Tibial nerve (tissue), 4 donors: ENCODE results near the gene LTBP3. TPM values are rescaled to one million over a fixed set of nuclear protein-coding genes. Genes with fewer than 3 reads are reported as not detected.

ENCODE experiments used
- DNase-seq, 2 donors: peaks; one replicate each; pipeline ENCODE4 v3.0.0-alpha.2; 2019; ENCODE audit warnings: low spot score in 2 of 2
- H3K27ac ChIP-seq, 4 donors: fragments of 200-600 bp; sonication (generic) in 3 of 4; one replicate each; pipeline ENCODE4 v1.5.1; 2017 to 2019; ENCODE audit warnings: mild to moderate bottlenecking in 1 of 4
- H3K27me3 ChIP-seq, 2 donors: fragments of 200-600 bp; sonication (generic) in 1 of 2; one replicate each; pipeline versions ENCODE4 v1.5.1 to v1.6.0; 2017 to 2019
- H3K36me3 ChIP-seq, 3 donors: fragments of 200-600 bp; sonication (generic); one replicate each; pipeline ENCODE4 v1.5.1; 2018 to 2019
- H3K4me1 ChIP-seq, 4 donors: fragments of 200-600 bp; sonication (generic) in 3 of 4; one replicate each; pipeline ENCODE4 v1.5.1; 2017 to 2019
- H3K4me3 ChIP-seq, 4 donors: fragments of 200-600 bp; sonication (generic) in 3 of 4; one replicate each; pipeline ENCODE4 v1.5.1; 2017 to 2019; ENCODE audit warnings: mild to moderate bottlenecking in 1 of 4, moderate library complexity in 1 of 4
- H3K9me3 ChIP-seq, 4 donors: fragments of 200-600 bp; sonication (generic) in 3 of 4; one replicate each; pipeline ENCODE4 v1.5.1; 2017 to 2019
- EP300 ChIP-seq, 2 donors: sonication (generic); formaldehyde crosslinking; IDR thresholded peaks; one replicate each; pipeline ENCODE4 v1.6.1; 2017; ENCODE audit warnings: antibody characterized with exemption in 2 of 2, mild to moderate bottlenecking in 1 of 2
- POLR2A ChIP-seq, 2 donors: fragments of 450-650 bp; IDR thresholded peaks; one replicate each; pipeline ENCODE4 v1.6.1; 2017; ENCODE audit warnings: antibody characterized with exemption in 2 of 2, mild to moderate bottlenecking in 2 of 2, moderate library complexity in 2 of 2
- WGBS, 2 donors: methylation state at CpG; one replicate each; pipeline ENCODE4 v1.1.5; 2018; 5-methylcytosine and 5-hydroxymethylcytosine counted together
- total RNA-seq, 4 donors: library from RNA; depleted of rRNA; stranded (reverse); fragments of >200 nt; gene quantifications; one replicate each; pipeline ENCODE4 v1.1.0, GENCODE V29; 2016
- TF ChIP-seq, protein P1 (sequence below), 5 experiments: fragments of 200-600 bp in 3 of 5; fragments of 450-650 bp in 2 of 5; sonication (generic) in 3 of 5; IDR thresholded peaks; one replicate each; pipeline ENCODE4 v1.5.1; 2016 to 2019; ENCODE audit warnings: antibody characterized with exemption in 5 of 5, mild to moderate bottlenecking in 3 of 5, moderate library complexity in 2 of 5

The LTBP3 gene
- total RNA-seq, 4 donors from 2014 or later: 236 to 476 (median 386) TPM

DNA sequence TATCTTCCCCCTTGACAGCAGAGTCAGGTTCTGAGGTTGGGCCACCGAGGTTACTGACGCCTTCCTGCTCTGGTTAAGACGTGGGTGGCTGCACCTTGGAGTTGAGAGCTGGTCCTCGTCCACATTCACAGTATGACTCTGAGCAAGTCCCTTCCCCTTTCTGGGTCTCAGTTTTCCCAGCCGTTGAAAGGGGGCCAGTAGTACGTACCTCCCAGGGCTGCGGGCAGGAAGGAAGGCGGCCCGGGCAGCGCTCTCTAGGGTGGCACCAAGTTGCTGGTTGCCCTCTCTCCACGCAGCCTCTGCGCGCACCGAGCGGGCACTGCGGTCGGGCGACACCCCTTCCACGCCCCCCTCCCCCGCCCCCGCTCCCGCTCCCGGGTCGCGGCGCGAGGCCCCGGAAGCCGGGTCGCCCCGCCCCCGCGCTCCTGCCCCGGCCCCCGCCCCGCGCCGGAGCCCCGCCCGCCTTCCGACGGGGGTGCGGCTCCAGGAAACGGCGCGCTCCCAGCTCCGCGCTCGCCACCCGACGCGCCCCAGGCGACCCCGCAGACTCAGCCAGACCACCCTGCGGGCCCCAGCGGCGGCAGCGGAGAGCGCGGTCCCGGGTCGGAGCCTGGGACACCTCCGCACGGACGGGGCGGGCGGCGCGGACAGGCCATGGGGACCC lies 17.5 kb upstream of the LTBP3 start, which contains the start of gene EHBP1L1:
Gene EHBP1L1, plus strand, starts transcription at position 486 of the 664 bp plus-strand sequence. CDS start 250 bp downstream, outside the sequence.
- Histone ChIP-seq H3K27ac (peak within 1 kb of the TSS; percentile 75 to 95 (median 94)), H3K9me3 (no peaks in the 10 kb centered on the region), H3K4me3 (peak within 1 kb of the TSS; percentile 53 to 81 (median 60)), H3K27me3 (no peaks in the 10 kb centered on the region), H3K4me1 (peaks cover 0 to 75% (median 63%) of the 10 kb centered on the region in 4 donors), H3K36me3 (peaks cover 2 to 19% (median 11%) of the 10 kb centered on the region in 3 donors)
- peak in 1 of 2 donors; percentile 49 for DNase-seq
- 0 to 10% methylated on average over 3 to 40 of the region's 69 CpGs for WGBS, 2 donors
- no peak for TF ChIP-seq EP300 (IDR thresholded peaks at IDR 0.05)
- TF ChIP-seq, protein P1, sequence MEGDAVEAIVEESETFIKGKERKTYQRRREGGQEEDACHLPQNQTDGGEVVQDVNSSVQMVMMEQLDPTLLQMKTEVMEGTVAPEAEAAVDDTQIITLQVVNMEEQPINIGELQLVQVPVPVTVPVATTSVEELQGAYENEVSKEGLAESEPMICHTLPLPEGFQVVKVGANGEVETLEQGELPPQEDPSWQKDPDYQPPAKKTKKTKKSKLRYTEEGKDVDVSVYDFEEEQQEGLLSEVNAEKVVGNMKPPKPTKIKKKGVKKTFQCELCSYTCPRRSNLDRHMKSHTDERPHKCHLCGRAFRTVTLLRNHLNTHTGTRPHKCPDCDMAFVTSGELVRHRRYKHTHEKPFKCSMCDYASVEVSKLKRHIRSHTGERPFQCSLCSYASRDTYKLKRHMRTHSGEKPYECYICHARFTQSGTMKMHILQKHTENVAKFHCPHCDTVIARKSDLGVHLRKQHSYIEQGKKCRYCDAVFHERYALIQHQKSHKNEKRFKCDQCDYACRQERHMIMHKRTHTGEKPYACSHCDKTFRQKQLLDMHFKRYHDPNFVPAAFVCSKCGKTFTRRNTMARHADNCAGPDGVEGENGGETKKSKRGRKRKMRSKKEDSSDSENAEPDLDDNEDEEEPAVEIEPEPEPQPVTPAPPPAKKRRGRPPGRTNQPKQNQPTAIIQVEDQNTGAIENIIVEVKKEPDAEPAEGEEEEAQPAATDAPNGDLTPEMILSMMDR (IDR thresholded peaks at IDR 0.05): no peak
- TF ChIP-seq POLR2A (IDR thresholded peaks at IDR 0.05): peak in 1 of 2 donors; percentile 31

DNA sequence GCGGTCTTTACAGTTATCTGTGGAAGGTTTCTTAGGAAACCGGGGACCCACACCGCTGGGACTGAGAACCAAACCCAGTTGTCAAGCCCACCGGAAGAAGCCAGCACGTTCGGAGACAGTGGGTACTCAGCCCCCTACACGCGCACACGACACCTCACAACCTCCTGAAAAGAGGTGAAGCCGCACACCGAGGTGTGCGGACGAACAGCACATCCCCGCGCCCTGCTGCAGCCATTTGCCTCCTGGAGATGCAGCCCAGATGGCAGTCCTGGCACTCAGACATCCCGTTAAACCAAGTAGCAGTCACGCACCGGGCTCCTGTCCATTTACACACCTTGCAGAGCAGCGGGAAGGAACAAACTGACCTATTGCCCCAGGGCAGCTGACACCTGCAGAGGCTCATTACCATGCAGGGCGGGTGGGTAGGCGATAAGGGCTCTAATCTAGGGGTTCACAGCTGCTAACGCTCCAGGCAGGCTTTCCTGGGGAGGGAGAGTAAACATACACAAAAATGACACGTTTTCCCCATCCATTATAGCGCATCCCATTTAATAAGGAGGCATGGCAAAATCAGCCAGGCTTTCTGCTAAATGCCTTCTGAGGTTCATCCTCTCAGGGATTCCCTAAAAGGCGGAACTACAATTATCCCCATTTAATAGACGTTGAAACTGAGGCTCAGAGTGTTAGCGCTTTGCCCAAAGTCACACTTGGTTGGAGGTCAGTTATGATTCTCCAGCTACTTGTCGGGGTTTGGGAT lies 16.8 kb upstream of the LTBP3 start:
- peaks cover 0 to 12% (median 3%) of the 10 kb centered on the region in 3 donors for H3K36me3 ChIP-seq
- no peak for DNase-seq
- peaks cover 0 to 77% (median 65%) of the 10 kb centered on the region in 4 donors for H3K4me1 ChIP-seq
- no peaks in the 10 kb centered on the region for H3K27me3 ChIP-seq
- H3K27ac ChIP-seq: peak overlapping the region; percentile 75 to 95 (median 94)
- TF ChIP-seq, protein P1 (IDR thresholded peaks at IDR 0.05): no peak
- TF ChIP-seq EP300 (IDR thresholded peaks at IDR 0.05) (peak in 1 of 2 donors; percentile 27), POLR2A (IDR thresholded peaks at IDR 0.05) (no peak)
- H3K4me3 ChIP-seq: peak overlapping the region; percentile 53 to 81 (median 60)
- 24 to 25% methylated on average over 25 to 26 of the region's 28 CpGs for WGBS, 2 donors
- H3K9me3 ChIP-seq: no peaks in the 10 kb centered on the region

DNA sequence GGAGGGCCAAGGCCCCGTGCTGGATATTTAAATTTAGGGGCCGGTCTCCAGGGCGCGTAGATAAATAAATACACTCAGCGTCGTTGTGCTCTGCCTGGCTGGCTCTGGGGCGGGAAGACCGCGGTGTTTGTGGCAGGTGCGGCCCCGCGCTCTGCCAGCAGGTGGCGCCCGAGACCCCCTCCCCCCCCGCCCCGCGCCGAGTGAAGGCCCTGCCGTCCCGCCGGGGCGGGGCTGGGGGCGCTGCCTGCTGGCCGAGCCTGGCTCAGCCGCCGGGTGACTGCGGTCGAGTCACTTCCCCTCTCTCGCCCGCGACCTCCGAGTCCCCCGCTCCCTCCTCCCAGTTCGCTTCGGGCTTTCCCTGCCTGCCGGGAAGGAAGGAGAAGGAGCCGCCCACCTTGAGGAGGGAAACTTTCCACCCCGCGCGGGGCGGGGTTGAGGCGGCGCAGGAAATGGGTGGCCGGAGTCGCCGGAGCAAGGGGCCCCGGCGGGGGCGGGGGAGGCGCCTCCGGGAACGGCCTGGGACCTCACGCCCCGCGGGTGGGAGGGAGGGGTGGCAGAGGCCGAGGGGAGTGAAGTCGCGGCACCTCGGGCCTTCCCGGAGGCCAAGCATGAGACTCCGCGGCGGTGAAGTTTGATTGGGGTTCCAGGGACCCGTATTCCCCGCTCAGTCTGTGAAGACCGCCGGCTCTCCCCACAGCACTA lies 16.1 kb upstream of the LTBP3 start:
- TF ChIP-seq EP300 (IDR thresholded peaks at IDR 0.05) (peak; percentile 56 to 92), POLR2A (IDR thresholded peaks at IDR 0.05) (no peak)
- TF ChIP-seq, protein P1 (IDR thresholded peaks at IDR 0.05): peak; percentile 96 to 99 (median 98)
- H3K36me3 ChIP-seq: peaks cover 0 to 5% (median 0%) of the 10 kb centered on the region in 3 donors
- peak overlapping the region; percentile 53 to 81 (median 60) for H3K4me3 ChIP-seq
- no peaks in the 10 kb centered on the region for H3K27me3 ChIP-seq
- H3K27ac ChIP-seq: peak overlapping the region; percentile 75 to 95 (median 94)
- 1 to 3% methylated on average over 11 to 57 of the region's 67 CpGs for WGBS, 2 donors
- peaks cover 0 to 80% (median 67%) of the 10 kb centered on the region in 4 donors for H3K4me1 ChIP-seq
- H3K9me3 ChIP-seq: no peaks in the 10 kb centered on the region
- DNase-seq: peak; percentile 69 to 76

DNA sequence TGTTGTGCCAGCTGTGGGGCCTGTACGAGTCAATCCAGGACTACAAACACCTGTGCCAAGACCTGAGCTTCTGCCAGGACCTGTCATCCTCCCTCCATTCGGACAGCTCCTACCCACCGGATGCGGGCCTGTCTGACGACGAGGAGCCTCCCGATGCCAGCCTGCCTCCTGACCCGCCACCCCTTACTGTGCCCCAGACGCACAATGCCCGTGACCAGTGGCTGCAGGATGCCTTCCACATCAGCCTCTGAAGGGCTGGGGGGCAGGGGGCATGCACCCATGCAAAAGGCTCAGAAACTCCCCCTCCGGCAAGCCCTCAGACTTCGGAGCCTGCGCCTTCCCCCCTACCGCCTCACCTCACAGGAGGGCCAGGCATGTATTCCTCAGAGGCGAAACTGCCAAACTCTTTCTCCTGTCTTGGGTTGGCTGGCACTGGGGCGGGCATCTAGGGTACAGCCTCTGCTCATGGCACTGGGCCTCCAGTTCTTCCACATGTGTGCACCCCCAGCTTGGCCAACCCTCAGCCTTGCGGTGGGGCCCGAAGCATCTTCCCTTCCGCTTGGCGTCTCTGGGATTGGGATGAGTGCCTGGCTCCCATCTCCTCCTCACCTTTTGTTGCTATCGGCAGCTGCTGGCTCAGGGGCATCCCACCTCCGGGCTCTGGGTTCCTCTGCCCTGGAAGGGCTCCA lies 15.4 kb upstream of the LTBP3 start:
- no peak for DNase-seq
- Histone ChIP-seq H3K27me3 (no peaks in the 10 kb centered on the region), H3K9me3 (no peaks in the 10 kb centered on the region), H3K4me3 (peak overlapping the region; percentile 52 to 81 (median 56)), H3K27ac (peak overlapping the region; percentile 68 to 95 (median 94)), H3K4me1 (peaks cover 0 to 80% (median 72%) of the 10 kb centered on the region in 4 donors), H3K36me3 (no peaks in the 10 kb centered on the region)
- TF ChIP-seq, protein P1 (IDR thresholded peaks at IDR 0.05): no peak
- TF ChIP-seq POLR2A (IDR thresholded peaks at IDR 0.05) (no peak), EP300 (IDR thresholded peaks at IDR 0.05) (no peak)
- WGBS, 2 donors: 17 to 28% methylated on average over 20 to 21 of the region's 22 CpGs
